Motor neuron (in vitro differentiated cells): ENCODE results near the gene RBL1. TPM values are rescaled to one million over a fixed set of nuclear protein-coding genes. Genes with fewer than 3 reads are reported as not detected.
"Not testable (repeated sequence)": the region's sequence is repeated elsewhere in the genome, so short reads cannot be mapped to it uniquely, and the experiment has no call there.

Experiments
- ATAC-seq, 8 experiments: fragments of 200-7000 bp; cut with Tn5 transposase; replicated peaks in 6 of 8; 2 replicates each; pipeline ENCODE4 v1.8.0; 2021; ENCODE audit warnings: mild to moderate bottlenecking in 8 of 8, moderate library complexity in 8 of 8
- H3K27ac ChIP-seq, 2 donors: fragments of 250-450 bp; sonication (Bioruptor Pico); 2 replicates each; pipeline ENCODE4 v1.9.0; 2021; ENCODE audit warnings: antibody characterized with exemption in 2 of 2, mild to moderate bottlenecking in 2 of 2, moderate library complexity in 1 of 2
- H3K4me1 ChIP-seq, 2 donors: fragments of 250-450 bp; sonication (Bioruptor Pico); replicated peaks in 1 of 2; 2 replicates each; pipeline ENCODE4 v1.6.1; 2021; ENCODE audit warnings: antibody characterized with exemption in 2 of 2, mild to moderate bottlenecking in 2 of 2, moderate library complexity in 1 of 2
- H3K4me3 ChIP-seq, 5 donors: fragments of 250-450 bp; sonication (Bioruptor Pico); 2 replicates each; pipeline ENCODE4 v1.9.0; 2021; ENCODE audit warnings: antibody characterized with exemption in 5 of 5, mild to moderate bottlenecking in 5 of 5, moderate library complexity in 4 of 5
- WGBS, 10 experiments: fragments of 450-650 bp; shearing (Covaris generic); methylation state at CpG; one replicate each; pipeline ENCODE4 v1.0.0; 2022; 5-methylcytosine and 5-hydroxymethylcytosine counted together
- in situ Hi-C, 9 experiments: fragments of 400-800 bp; cut with MboI; loops; one replicate each; pipeline ENCODE4 v1.15.0; 2021; ENCODE audit warnings: low sequenced_read_pairs in 9 of 9, low pct_unique_long_range_greater_than_20kb in 2 of 9; ENCODE audit not compliant: unreplicated experiment in 9 of 9
- total RNA-seq, 8 experiments: library from RNA; unstranded; fragments of 300-600 nt; gene quantifications; 2 replicates each; pipeline versions ENCODE4 v1.2.3 to v1.2.4, GENCODE V29; 2022

Gene RBL1
- total RNA-seq: 10 to 100 TPM in 1 of 8 experiments, 1 to 10 TPM in 7; 1.1 to 11.4 (median 5.0) TPM

DNA sequence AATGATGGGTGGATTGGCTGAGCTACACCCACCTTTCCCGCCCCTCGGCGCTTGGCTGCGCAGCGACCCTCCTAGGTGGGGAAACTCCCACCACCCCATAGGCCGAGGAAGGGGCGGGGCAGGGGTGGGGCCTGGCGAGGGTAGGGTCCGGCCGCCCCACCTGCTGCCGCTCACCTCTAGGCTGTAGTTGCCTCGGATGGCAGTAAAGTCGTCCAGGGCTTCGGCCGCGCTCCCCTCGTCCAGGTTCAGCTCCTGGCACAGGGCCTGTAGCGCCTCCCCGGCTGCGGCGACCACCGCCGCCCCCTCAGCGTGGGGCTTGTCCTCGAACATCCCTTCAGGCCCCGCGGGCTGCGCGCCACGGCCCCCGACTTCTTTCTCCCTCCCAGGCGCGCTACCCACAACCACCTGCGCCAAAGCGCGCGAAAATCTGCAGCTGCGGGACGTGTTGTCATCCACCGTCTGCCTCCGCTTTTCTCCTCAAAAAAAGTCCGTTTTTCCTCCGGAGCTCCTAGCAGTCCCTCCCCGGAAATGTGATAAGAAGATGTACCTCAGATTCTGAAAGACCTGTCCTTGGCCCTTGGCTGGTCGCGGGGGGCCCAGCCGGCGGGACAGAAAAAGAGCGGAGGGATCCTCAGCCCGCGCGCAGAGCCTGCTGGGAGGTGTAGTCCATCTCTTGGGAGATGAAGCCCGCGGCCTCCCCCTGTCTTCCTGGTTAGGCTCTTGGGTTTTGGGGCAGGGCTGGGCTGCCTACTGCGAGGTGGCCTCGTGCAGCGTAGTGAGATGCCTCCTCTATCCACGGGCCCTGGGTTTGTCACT is at the start of gene RBL1:
Gene RBL1 (minus strand): TSS at position 399 of the 816 bp plus-strand sequence. CDS start 69 bp downstream, at position 330.
- 0 to 5% (median 1%) methylated on average over 1 to 20 of the region's 58 CpGs; no CpG with 5 or more reads in 2 of the 10 experiments for WGBS, 10 experiments
- Histone ChIP-seq H3K4me1 (peaks cover 9% of the 10 kb centered on the region in 2 donors), H3K4me3 (peak within 1 kb of the TSS; percentile 81 to 90 (median 86)), H3K27ac (peak within 1 kb of the TSS; percentile 97 to 99)
- in situ Hi-C loops: no loop called here
- ATAC-seq: peak; percentile 89 to 94 (median 92)

GRCh38 chr20:37144856-37145404 is 49.1 kb upstream of the RBL1 start:
- ATAC-seq: no peak
- in situ Hi-C loops: no loop called here
- H3K4me1 ChIP-seq: no peaks in the 10 kb centered on the region
- no peak overlapping the region for H3K4me3 ChIP-seq
- no peak overlapping the region for H3K27ac ChIP-seq
- 47 to 100% (median 88%) methylated on average over 2 to 8 of the region's 8 CpGs for WGBS, 10 experiments

- H3K27ac ChIP-seq: no peak overlapping the region
- no peak for ATAC-seq
- no peaks in the 10 kb centered on the region for H3K4me1 ChIP-seq
- no peak overlapping the region for H3K4me3 ChIP-seq
- 60 to 100% (median 90%) methylated on average over 1 to 3 of the region's 3 CpGs for WGBS, 10 experiments
- in situ Hi-C loops: no loop called here
Observed at GRCh38 chr20:37142708-37143107, 46.9 kb upstream of the RBL1 start.

GRCh38 chr20:37137547-37137946 is 41.8 kb upstream of the RBL1 start:
- Histone ChIP-seq H3K4me3 (no peak overlapping the region), H3K4me1 (no peaks in the 10 kb centered on the region), H3K27ac (no peak overlapping the region)
- ATAC-seq: no peak
- WGBS, 10 experiments: 50 to 100% (median 91%) methylated on average over 2 to 4 of the region's 4 CpGs; no CpG with 5 or more reads in 2 of the 10 experiments
- in situ Hi-C loops: no loop called here

- Histone ChIP-seq H3K4me1 (no peaks in the 10 kb centered on the region), H3K4me3 (no peak overlapping the region), H3K27ac (no peak overlapping the region)
- in situ Hi-C loops: no loop called here
- ATAC-seq: no peak
- WGBS, 10 experiments: 50 to 100% (median 94%) methylated on average over 1 to 2 of the region's 2 CpGs; no CpG with 5 or more reads in 3 of the 10 experiments
Observed at GRCh38 chr20:37133952-37134351, 38.2 kb upstream of the RBL1 start.

- Histone ChIP-seq H3K4me1 (no peaks in the 10 kb centered on the region), H3K4me3 (no peak overlapping the region), H3K27ac (no peak overlapping the region)
- peak in 2 of 8 experiments; percentile 17 to 59 for ATAC-seq
- WGBS, 10 experiments: 20 to 83% (median 60%) methylated on average over 1 to 3 of the region's 3 CpGs; no CpG with 5 or more reads in 1 of the 10 experiments
- in situ Hi-C loops: no loop called here
Observed at GRCh38 chr20:37131486-37131885, 35.7 kb upstream of the RBL1 start.

- no peak for ATAC-seq
Observed at GRCh38 chr20:37128803-37129202, 33.0 kb upstream of the RBL1 start.

DNA sequence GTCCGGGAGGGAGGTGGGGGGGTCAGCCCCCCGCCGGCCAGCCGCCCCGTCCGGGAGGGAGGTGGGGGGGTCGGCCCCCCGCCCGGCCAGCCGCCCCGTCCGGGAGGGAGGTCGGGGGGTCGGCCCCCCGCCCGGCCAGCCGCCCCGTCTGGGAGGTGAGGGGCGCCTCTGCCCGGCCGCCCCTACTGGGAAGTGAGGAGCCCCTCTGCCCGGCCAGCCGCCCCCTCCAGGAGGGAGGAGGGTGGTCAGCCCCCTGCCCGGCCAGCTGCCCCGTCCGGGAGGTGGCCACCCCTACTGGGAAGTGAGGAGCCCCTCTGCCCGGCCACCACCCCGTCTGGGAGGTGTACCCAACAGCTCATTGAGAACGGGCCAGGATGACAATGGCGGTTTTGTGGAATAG is 30.5 kb upstream of the RBL1 start:
- in situ Hi-C loops, ATAC-seq: not testable (repeated sequence)
- no CpG with 5 or more reads among the region's 30 CpGs for WGBS, 10 experiments

More at GRCh38 chr20:37128803-37129202, 33.0 kb upstream of the RBL1 start:
- H3K27ac ChIP-seq: no peak overlapping the region
- in situ Hi-C loops: no loop called here
- WGBS, 10 experiments: 20 to 75% (median 41%) methylated on average over 1 to 3 of the region's 3 CpGs; no CpG with 5 or more reads in 3 of the 10 experiments
- no peaks in the 10 kb centered on the region for H3K4me1 ChIP-seq
- no peak overlapping the region for H3K4me3 ChIP-seq

DNA sequence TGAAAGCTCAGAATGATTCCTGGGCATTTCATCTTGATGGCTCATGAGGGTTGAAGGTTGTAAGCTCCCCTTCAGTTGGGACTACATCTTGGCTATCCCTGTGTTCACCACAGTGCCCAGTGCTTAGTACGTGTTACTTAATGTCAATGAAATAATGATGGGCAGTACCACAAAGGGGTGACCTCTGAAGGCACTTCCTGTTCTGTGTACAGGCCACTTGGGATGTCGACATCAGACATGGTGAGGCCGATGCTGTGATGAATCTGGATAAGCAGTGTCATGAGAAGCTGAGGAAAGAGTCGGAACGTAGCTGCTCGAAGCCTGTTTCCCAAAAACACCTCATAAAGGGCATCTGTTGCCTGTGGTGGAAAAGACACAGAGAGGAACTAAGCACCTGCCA is 27.6 kb upstream of the RBL1 start:
- in situ Hi-C loops: no loop called here
- 71 to 100% (median 100%) methylated on average over 1 to 4 of the region's 6 CpGs; no CpG with 5 or more reads in 4 of the 10 experiments for WGBS, 10 experiments
- no peak for ATAC-seq

More for the DNA sequence above, 30.5 kb upstream of the RBL1 start:
- not testable (repeated sequence) for H3K4me3 ChIP-seq, H3K4me1 ChIP-seq, H3K27ac ChIP-seq

GRCh38 chr20:37120497-37120896 is 24.7 kb upstream of the RBL1 start:
- no peaks in the 10 kb centered on the region for H3K4me1 ChIP-seq
- H3K27ac ChIP-seq: no peak overlapping the region
- ATAC-seq: no peak
- in situ Hi-C loops: no loop called here
- no peak overlapping the region for H3K4me3 ChIP-seq
- 40 to 100% (median 80%) methylated on average over 1 to 3 of the region's 4 CpGs; no CpG with 5 or more reads in 1 of the 10 experiments for WGBS, 10 experiments

More for the DNA sequence above, 27.6 kb upstream of the RBL1 start:
- Histone ChIP-seq H3K4me1 (no peaks in the 10 kb centered on the region), H3K27ac (no peak overlapping the region), H3K4me3 (no peak overlapping the region)

DNA sequence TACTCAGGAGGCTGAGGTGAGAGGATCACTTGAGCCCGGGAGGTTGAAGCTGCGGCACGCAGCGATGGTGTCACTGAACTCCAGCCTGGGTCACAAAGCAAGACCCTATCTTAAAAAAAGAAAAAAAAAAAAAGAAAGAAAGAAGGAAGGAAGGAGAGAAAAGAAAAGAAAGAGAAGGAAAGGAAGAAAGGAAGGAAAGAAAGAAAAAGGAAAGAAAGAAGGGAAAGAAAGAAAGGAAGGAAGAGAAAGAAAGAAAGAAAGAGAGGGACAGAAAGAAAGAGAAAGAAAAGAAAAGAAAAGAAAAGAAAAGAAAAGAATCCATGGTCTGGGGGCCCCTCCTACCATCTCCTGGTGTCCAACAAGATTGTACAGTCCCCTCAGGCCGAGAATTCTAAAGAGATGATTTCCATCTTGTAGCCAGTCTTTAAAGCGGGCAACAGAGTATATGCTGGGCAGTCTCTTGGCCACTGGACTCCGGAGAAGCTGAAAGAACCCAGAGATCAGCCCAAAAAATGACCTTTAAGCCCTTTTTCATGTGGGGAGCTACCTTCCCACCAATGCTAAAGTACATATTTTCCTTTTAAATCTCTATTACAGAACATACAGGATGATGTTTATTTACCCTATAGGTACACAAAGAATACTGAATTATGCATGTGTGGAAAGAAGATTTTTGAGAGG is 23.7 kb upstream of the RBL1 start:
- no peaks in the 10 kb centered on the region for H3K4me1 ChIP-seq
- 71 to 100% (median 91%) methylated on average over 1 to 7 of the region's 7 CpGs for WGBS, 10 experiments
- no peak overlapping the region for H3K4me3 ChIP-seq
- in situ Hi-C loops: no loop called here
- ATAC-seq: no peak
- no peak overlapping the region for H3K27ac ChIP-seq

GRCh38 chr20:37114012-37114411 is 18.2 kb upstream of the RBL1 start:
- WGBS, 10 experiments: 60 to 100% (median 95%) methylated on average over 1 to 8 of the region's 8 CpGs; no CpG with 5 or more reads in 2 of the 10 experiments
- Histone ChIP-seq H3K27ac (no peak overlapping the region), H3K4me3 (no peak overlapping the region), H3K4me1 (no peaks in the 10 kb centered on the region)
- in situ Hi-C loops: no loop called here
- ATAC-seq: no peak

- no peak overlapping the region for H3K4me3 ChIP-seq
- in situ Hi-C loops: no loop called here
- no peak overlapping the region for H3K27ac ChIP-seq
- no peak for ATAC-seq
- H3K4me1 ChIP-seq: no peaks in the 10 kb centered on the region
- WGBS, 10 experiments: 29 to 100% (median 80%) methylated on average over 1 to 2 of the region's 2 CpGs; no CpG with 5 or more reads in 1 of the 10 experiments
Observed at GRCh38 chr20:37111926-37112455, 16.2 kb upstream of the RBL1 start.
